MM.1S (cell line): ENCODE measurements around the gene BTC.

Source experiments
- DNase-seq: peaks from one replicate; pipeline ENCODE4 v3.0.0-alpha.2; 2015
- H2AFZ ChIP-seq: fragments of 300-600 bp; sonication (generic); 2 replicates; pipeline ENCODE4 v1.6.0; 2016; ENCODE audit warnings: antibody characterized with exemption, low read length
- H3F3A ChIP-seq: fragments of 300-600 bp; sonication (generic); 2 replicates; pipeline ENCODE4 v1.6.1; 2016; ENCODE audit warnings: mild to moderate bottlenecking, antibody characterized with exemption, low read length, moderate library complexity, mixed read lengths; ENCODE audit not compliant: insufficient read depth
- H3K27ac ChIP-seq: fragments of 300-600 bp; sonication (generic); 2 replicates; pipeline ENCODE4 v1.5.1; 2016; ENCODE audit warnings: mild to moderate bottlenecking, low read length
- H3K27me3 ChIP-seq: fragments of 300-600 bp; sonication (generic); replicated peaks from 2 replicates; pipeline ENCODE4 v1.6.0; 2016; ENCODE audit warnings: low read length; ENCODE audit not compliant: insufficient read depth
- H3K36me3 ChIP-seq: fragments of 300-600 bp; sonication (generic); replicated peaks from 2 replicates; pipeline ENCODE4 v1.6.1; 2016; ENCODE audit warnings: mild to moderate bottlenecking, low read length, mixed read lengths; ENCODE audit not compliant: insufficient read depth
- H3K4me1 ChIP-seq: fragments of 300-600 bp; sonication (generic); 2 replicates; pipeline ENCODE4 v1.6.1; 2016; ENCODE audit warnings: low read length, mixed read lengths
- H3K4me2 ChIP-seq: fragments of 300-600 bp; sonication (generic); 2 replicates; pipeline ENCODE4 v1.6.0; 2016; ENCODE audit warnings: low read depth, low read length
- H3K4me3 ChIP-seq: fragments of 300-600 bp; sonication (generic); 2 replicates; pipeline ENCODE4 v1.5.1; 2016; ENCODE audit warnings: low read length, mixed read lengths
- H3K79me2 ChIP-seq: fragments of 300-600 bp; sonication (generic); 2 replicates; pipeline ENCODE4 v1.6.1; 2016; ENCODE audit warnings: mixed run types, low read length, mixed read lengths
- H3K9ac ChIP-seq: fragments of 300-600 bp; sonication (generic); 2 replicates; pipeline ENCODE4 v1.6.1; 2016; ENCODE audit warnings: low read length, mixed read lengths
- H3K9me2 ChIP-seq: fragments of 300-600 bp; sonication (generic); replicated peaks from 2 replicates; pipeline ENCODE4 v1.6.1; 2016; ENCODE audit warnings: mild to moderate bottlenecking, low read length, mixed read lengths; ENCODE audit not compliant: insufficient read depth
- H3K9me3 ChIP-seq: fragments of 300-600 bp; sonication (generic); replicated peaks from 2 replicates; pipeline ENCODE4 v1.6.1; 2016; ENCODE audit warnings: mild to moderate bottlenecking, low read length, mixed read lengths; ENCODE audit not compliant: insufficient read depth
- H4K20me1 ChIP-seq: fragments of 300-600 bp; sonication (generic); 2 replicates; pipeline ENCODE4 v1.6.1; 2016; ENCODE audit warnings: mild to moderate bottlenecking, low read length, moderate library complexity, mixed read lengths; ENCODE audit not compliant: insufficient read depth
- EZH2 ChIP-seq: fragments of 300-600 bp; sonication (generic); optimal IDR thresholded peaks from 2 replicates; pipeline ENCODE3; 2017; ENCODE audit warnings: low read depth, mild to moderate bottlenecking, antibody characterized with exemption, low read length, mixed read lengths
- EZH2phosphoT487 ChIP-seq: fragments of 300-600 bp; sonication (generic); IDR thresholded peaks from 2 replicates; pipeline ENCODE4 v1.6.1; 2018; ENCODE audit warnings: antibody characterized with exemption, low read length
- TF ChIP-seq, protein P1 (sequence below): fragments of 300-600 bp; sonication (generic); IDR thresholded peaks from 2 replicates; pipeline ENCODE4 v1.5.1; 2016; ENCODE audit warnings: antibody characterized with exemption, low read length, mixed read lengths

BTC gene

DNA sequence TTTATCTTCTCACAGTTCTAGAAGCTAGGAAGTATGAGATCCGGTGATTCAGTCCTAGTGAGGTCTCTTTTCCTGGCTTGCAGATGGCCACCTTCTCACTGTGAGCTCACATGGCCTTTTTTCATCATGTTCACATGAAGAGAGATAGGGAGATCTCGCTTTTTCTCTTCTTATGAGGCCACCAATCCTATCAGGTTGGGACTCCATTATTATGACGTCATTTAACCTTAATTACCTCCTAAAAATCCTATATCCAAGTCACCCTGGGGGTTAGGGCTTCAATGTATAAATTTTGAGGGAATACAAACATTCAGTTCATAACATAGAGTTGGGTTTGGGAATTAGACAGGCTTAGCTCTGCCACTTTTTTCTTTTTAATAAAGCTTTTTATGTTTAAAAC is 6.0 kb upstream of the BTC start:
- no peaks in the 10 kb centered on the region for H3K36me3 ChIP-seq
- no peaks in the 10 kb centered on the region for H3K9me2 ChIP-seq
- no peaks in the 10 kb centered on the region for H3K9me3 ChIP-seq
- H3K27ac ChIP-seq: no peak overlapping the region
- H3K4me3 ChIP-seq: no peak overlapping the region
- no peak for DNase-seq
- TF ChIP-seq, protein P1, sequence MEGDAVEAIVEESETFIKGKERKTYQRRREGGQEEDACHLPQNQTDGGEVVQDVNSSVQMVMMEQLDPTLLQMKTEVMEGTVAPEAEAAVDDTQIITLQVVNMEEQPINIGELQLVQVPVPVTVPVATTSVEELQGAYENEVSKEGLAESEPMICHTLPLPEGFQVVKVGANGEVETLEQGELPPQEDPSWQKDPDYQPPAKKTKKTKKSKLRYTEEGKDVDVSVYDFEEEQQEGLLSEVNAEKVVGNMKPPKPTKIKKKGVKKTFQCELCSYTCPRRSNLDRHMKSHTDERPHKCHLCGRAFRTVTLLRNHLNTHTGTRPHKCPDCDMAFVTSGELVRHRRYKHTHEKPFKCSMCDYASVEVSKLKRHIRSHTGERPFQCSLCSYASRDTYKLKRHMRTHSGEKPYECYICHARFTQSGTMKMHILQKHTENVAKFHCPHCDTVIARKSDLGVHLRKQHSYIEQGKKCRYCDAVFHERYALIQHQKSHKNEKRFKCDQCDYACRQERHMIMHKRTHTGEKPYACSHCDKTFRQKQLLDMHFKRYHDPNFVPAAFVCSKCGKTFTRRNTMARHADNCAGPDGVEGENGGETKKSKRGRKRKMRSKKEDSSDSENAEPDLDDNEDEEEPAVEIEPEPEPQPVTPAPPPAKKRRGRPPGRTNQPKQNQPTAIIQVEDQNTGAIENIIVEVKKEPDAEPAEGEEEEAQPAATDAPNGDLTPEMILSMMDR: no peak
- TF ChIP-seq EZH2 (no peak), EZH2phosphoT487 (no peak)
- H3K4me2 ChIP-seq: no peak overlapping the region
- no peaks in the 10 kb centered on the region for H3K27me3 ChIP-seq
- no peaks in the 10 kb centered on the region for H3K4me1 ChIP-seq
- H3K79me2 ChIP-seq: no peaks in the 10 kb centered on the region
- 0 out of 2 replicates have a peak, but pooled peaks cover 4% of the 10 kb centered on the region for H3F3A ChIP-seq
- no peaks in the 10 kb centered on the region for H4K20me1 ChIP-seq
- no peak overlapping the region for H2AFZ ChIP-seq
- H3K9ac ChIP-seq: no peak overlapping the region

DNA sequence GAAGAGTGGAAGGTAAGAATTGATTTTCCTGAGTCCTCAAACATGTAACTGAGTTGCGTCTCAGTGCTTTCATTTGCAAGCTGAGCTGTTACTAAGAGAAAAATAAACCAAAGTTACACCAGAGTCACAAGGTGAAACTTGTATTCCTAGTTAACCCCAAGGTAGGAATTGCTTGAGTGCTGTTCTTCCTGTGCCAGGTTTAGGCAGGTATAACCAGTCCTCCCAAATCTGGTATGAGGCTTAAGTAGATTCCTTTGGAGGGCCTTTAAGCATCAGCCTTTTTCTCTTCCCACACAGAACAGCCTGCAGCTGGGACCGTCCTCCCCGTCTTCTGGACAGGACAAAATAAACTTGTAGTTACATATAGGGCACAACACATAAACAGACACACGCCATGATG is 2.3 kb upstream of the BTC start:
- Histone ChIP-seq H3K27ac (no peak overlapping the region), H3F3A (0 out of 2 replicates have a peak, but pooled peaks cover 4% of the 10 kb centered on the region), H4K20me1 (no peaks in the 10 kb centered on the region), H3K36me3 (no peaks in the 10 kb centered on the region), H3K79me2 (no peaks in the 10 kb centered on the region), H2AFZ (no peak overlapping the region), H3K9ac (no peak overlapping the region), H3K27me3 (no peaks in the 10 kb centered on the region), H3K4me3 (no peak overlapping the region), H3K4me2 (no peak overlapping the region), H3K9me3 (no peaks in the 10 kb centered on the region), H3K4me1 (peaks cover 5% of the 10 kb centered on the region), H3K9me2 (no peaks in the 10 kb centered on the region)
- DNase-seq: no peak
- TF ChIP-seq EZH2phosphoT487: no peak
- TF ChIP-seq, protein P1: no peak
- no peak for TF ChIP-seq EZH2

DNA sequence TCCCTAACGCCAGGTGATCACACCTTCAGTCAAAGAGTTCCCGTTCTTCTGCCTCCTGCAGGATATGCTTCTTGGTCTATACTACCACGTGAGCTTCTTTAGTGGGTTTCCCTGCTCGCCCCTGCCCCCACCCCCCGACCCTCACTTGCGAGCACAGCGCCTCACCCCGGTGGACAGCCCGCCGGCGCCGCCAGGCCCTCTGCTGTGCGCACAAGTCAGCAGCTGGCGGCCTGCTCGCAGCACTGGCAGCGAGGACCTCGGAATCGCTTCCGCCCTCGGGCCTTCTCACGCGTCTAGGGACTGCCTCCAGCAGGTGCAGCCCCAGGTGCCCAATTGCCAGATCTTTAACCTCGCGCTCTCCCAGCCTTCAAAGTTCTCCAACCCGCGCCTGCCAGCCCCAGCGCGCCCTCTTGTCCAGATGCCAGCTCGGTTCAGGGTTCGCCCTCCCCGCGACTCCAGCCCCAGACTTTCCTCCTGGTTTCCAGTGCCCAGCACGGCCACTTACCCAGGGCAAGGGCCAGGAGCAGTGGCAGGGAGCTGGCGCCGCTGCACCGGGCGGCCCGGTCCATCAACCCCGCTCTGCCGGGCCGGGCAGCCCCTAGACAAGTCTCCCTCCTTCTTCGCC is 454 bp downstream of the BTC start:
- H3K27ac ChIP-seq: peak overlapping the region; percentile 68
- no peaks in the 10 kb centered on the region for H3K79me2 ChIP-seq
- peak overlapping the region; percentile 84 for H3K4me2 ChIP-seq
- TF ChIP-seq EZH2phosphoT487 (no peak), EZH2 (no peak)
- TF ChIP-seq, protein P1: peak; percentile 93
- no peaks in the 10 kb centered on the region for H3K36me3 ChIP-seq
- H3K9me3 ChIP-seq: no peaks in the 10 kb centered on the region
- H3K4me1 ChIP-seq: peaks cover 5% of the 10 kb centered on the region
- peak overlapping the region; percentile 89 for H3K9ac ChIP-seq
- peak; percentile 96 for DNase-seq
- H4K20me1 ChIP-seq: no peaks in the 10 kb centered on the region
- H3F3A ChIP-seq: 0 out of 2 replicates have a peak, but pooled peaks cover 4% of the 10 kb centered on the region
- H2AFZ ChIP-seq: peak overlapping the region; percentile 90
- H3K27me3 ChIP-seq: no peaks in the 10 kb centered on the region
- H3K9me2 ChIP-seq: no peaks in the 10 kb centered on the region
- H3K4me3 ChIP-seq: peak overlapping the region; percentile 78
